Keratinocyte (primary cell): ENCODE measurements around the gene SMC4.

ENCODE experiments used
- CTCF ChIP-seq, 3 experiments: IDR thresholded peaks in 1 of 3; conservative IDR thresholded peaks in 1 of 3; optimal IDR thresholded peaks in 1 of 3; 2 replicates in 2 of 3; 3 replicates in 1 of 3; pipeline versions ENCODE3 to v1.5.1; 2011; ENCODE audit warnings: low read length in 3 of 3, mild to moderate bottlenecking in 3 of 3, moderate library complexity in 2 of 3, control low read depth in 1 of 3, inconsistent platforms in 1 of 3; ENCODE audit not compliant: insufficient read depth in 2 of 3; ENCODE audit errors: extremely low read depth in 1 of 3
- EZH2 ChIP-seq: IDR thresholded peaks from one replicate; pipeline ENCODE4 v1.6.1; 2012; ENCODE audit warnings: inconsistent platforms, mild to moderate bottlenecking, low read length, moderate library complexity

- no peak for TF ChIP-seq CTCF (optimal IDR thresholded peaks at IDR 0.05 in 1 of 3, IDR thresholded peaks at IDR 0.05 in 1 of 3, conservative IDR thresholded peaks at IDR 0.05 in 1 of 3; ENCODE audit: extremely low read depth in 1 of 3, insufficient read depth in 2 of 3, low read length in 3 of 3)
- TF ChIP-seq EZH2, result no peak
Measured at GRCh38 chr3:160434071-160434470, 34.6 kb downstream of the SMC4 start.
